CD8-positive, alpha-beta memory T cell (primary cell): ENCODE measurements around the gene ANKS6. TPM values are rescaled to one million over a fixed set of nuclear protein-coding genes. Genes with fewer than 3 reads are reported as not detected.
"Not testable (repeated sequence)": the region's sequence is repeated elsewhere in the genome, so short reads cannot be mapped to it uniquely, and the experiment has no call there.

ENCODE experiments used
- CTCF ChIA-PET: fragments of 350-600 bp; sonication (Branson Sonifier 250); formaldehyde crosslinking; loops from one replicate; lab custom pipeline; 2021; ENCODE audit warnings: antibody characterized with exemption; lab: Charles Lee
- POLR2A ChIA-PET: fragments of 350-600 bp; sonication (Branson Sonifier 250); formaldehyde crosslinking; loops from one replicate; lab custom pipeline; 2021; ENCODE audit warnings: antibody characterized with exemption; lab: Charles Lee
- DNase-seq, 5 donors: peaks; one replicate each; pipeline versions ENCODE4 v3.0.0 to v3.0.0-alpha.2; 2020 to 2022; ENCODE audit warnings: mixed read lengths in 1 of 5
- H3K27ac ChIP-seq: one replicate; pipeline ENCODE4 v1.7.0; 2013; ENCODE audit warnings: low read depth, mild to moderate bottlenecking, low read length, moderate library complexity
- H3K27me3 ChIP-seq: 2 replicates; pipeline ENCODE4 v1.7.0; 2013; ENCODE audit warnings: low read length, mild to moderate bottlenecking; ENCODE audit not compliant: insufficient read depth, poor library complexity, severe bottlenecking
- H3K36me3 ChIP-seq: 2 replicates; pipeline ENCODE4 v1.7.0; 2013; ENCODE audit warnings: mild to moderate bottlenecking, low read length, moderate library complexity; ENCODE audit not compliant: insufficient read depth
- H3K4me1 ChIP-seq: 2 replicates; pipeline ENCODE4 v1.7.0; 2013; ENCODE audit warnings: mild to moderate bottlenecking, low read length, moderate library complexity; ENCODE audit not compliant: insufficient read depth
- H3K4me3 ChIP-seq: 2 replicates; pipeline ENCODE4 v1.7.0; 2013; ENCODE audit warnings: mild to moderate bottlenecking, low read length
- H3K9me3 ChIP-seq: 2 replicates; pipeline ENCODE4 v1.7.0; 2013; ENCODE audit warnings: mild to moderate bottlenecking, low read length
- H3K27ac Mint-ChIP-seq, 8 donors: one replicate each; pipeline ENCODE4 v1.8.0; 2020 to 2021; ENCODE audit warnings: mixed read lengths in 8 of 8, mild to moderate bottlenecking in 6 of 8, inconsistent platforms in 3 of 8, moderate library complexity in 3 of 8
- H3K27me3 Mint-ChIP-seq, 2 donors: one replicate each; pipeline ENCODE4 v1.8.0; 2020 to 2021; ENCODE audit warnings: mixed read lengths in 2 of 2, mild to moderate bottlenecking in 1 of 2, moderate library complexity in 1 of 2
- H3K36me3 Mint-ChIP-seq, 3 donors: one replicate each; pipeline ENCODE4 v1.8.0; 2020 to 2021; ENCODE audit warnings: mixed read lengths in 3 of 3, inconsistent platforms in 1 of 3, mild to moderate bottlenecking in 1 of 3
- H3K4me1 Mint-ChIP-seq, 3 donors: one replicate each; pipeline ENCODE4 v1.8.0; 2020 to 2021; ENCODE audit warnings: mixed read lengths in 3 of 3, inconsistent platforms in 1 of 3, mild to moderate bottlenecking in 1 of 3
- H3K4me3 Mint-ChIP-seq, 7 donors: one replicate each; pipeline ENCODE4 v1.8.0; 2020 to 2021; ENCODE audit warnings: mixed read lengths in 7 of 7, mild to moderate bottlenecking in 6 of 7, moderate library complexity in 4 of 7, inconsistent platforms in 2 of 7
- H3K9me3 Mint-ChIP-seq, 5 donors: one replicate each; pipeline ENCODE4 v1.8.0; 2020 to 2022; ENCODE audit warnings: mixed read lengths in 5 of 5, mild to moderate bottlenecking in 3 of 5, moderate library complexity in 2 of 5, inconsistent platforms in 1 of 5
- polyA plus RNA-seq: library from polyadenylated mRNA; unstranded; fragments of 300-500 nt; fragmentation: Illumina TruSeq; gene quantifications from one replicate; pipeline ENCODE4 v1.2.3, GENCODE V29; 2021
- total RNA-seq, 2 experiments: library from RNA; stranded (reverse); gene quantifications; one replicate each; pipeline ENCODE4 v1.2.3, GENCODE V29; 2021

ANKS6 gene
- total and polyA plus RNA-seq, 3 experiments from 2014 or later = 9.0 to 17.5 (median 16.8) TPM

DNA sequence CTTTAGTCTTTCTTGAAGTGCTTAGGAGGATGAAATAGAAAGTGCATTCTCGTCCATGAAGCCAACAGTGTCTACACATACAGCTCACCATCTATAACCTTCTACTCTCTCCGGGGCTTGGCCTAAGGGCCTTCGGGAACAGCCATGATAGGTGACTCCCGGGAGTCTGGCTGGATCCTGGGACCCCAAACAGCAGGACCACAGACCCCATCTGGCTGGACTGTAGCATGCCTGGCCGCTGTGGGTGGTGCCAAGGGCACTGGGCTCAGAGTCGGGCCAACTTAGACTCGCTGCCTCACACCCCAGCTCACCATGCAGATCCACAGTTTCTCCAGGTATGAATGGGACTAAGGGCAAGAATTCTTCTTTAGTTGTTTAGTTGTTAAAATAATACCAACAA is 104.0 kb downstream of the ANKS6 start:
- Mint-ChIP-seq H3K27ac (no peak overlapping the region), H3K36me3 (no peaks in the 10 kb centered on the region), H3K27me3 (peaks cover 3 to 26% of the 10 kb centered on the region in 2 donors), H3K4me3 (no peak overlapping the region), H3K4me1 (no peaks in the 10 kb centered on the region), H3K9me3 (peaks cover 0 to 2% (median 0%) of the 10 kb centered on the region in 5 donors)
- ChIA-PET POLR2A (no interaction called here), CTCF (no interaction called here)
- Histone ChIP-seq H3K27ac (no peak overlapping the region), H3K27me3 (no peaks in the 10 kb centered on the region), H3K4me1 (no peaks in the 10 kb centered on the region), H3K9me3 (no peaks in the 10 kb centered on the region), H3K36me3 (no peaks in the 10 kb centered on the region), H3K4me3 (no peak overlapping the region)
- no peak for DNase-seq

DNA sequence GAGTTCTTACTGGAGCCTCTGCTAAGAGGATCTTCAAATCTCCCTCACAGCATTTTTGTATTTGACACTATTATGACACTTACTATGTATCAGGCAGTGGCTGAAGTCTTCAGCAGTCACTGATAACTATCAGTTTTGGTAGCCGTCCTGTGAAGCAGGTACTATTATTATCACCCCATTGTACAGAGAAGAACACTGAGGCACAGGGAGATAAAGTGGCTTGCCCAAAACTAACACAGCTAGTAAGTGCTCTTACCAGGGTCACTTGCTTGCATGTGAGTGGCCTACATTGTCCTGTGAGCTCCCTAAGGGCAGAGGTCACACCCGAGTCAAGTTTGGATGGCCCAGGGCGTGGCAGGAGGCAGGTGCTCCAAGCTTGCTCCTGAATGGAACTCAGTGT is 104.5 kb downstream of the ANKS6 start:
- no peaks in the 10 kb centered on the region for H3K36me3 Mint-ChIP-seq
- ChIA-PET POLR2A (no interaction called here), CTCF (no interaction called here)
- no peak overlapping the region for H3K27ac Mint-ChIP-seq
- H3K4me1 Mint-ChIP-seq = no peaks in the 10 kb centered on the region
- H3K4me1 ChIP-seq = no peaks in the 10 kb centered on the region
- H3K9me3 ChIP-seq = no peaks in the 10 kb centered on the region
- H3K27me3 Mint-ChIP-seq = peaks cover 3 to 26% of the 10 kb centered on the region in 2 donors
- no peak overlapping the region for H3K4me3 ChIP-seq
- H3K9me3 Mint-ChIP-seq = peaks cover 0 to 2% (median 0%) of the 10 kb centered on the region in 5 donors
- H3K27me3 ChIP-seq = no peaks in the 10 kb centered on the region
- no peak overlapping the region for H3K27ac ChIP-seq
- H3K36me3 ChIP-seq = no peaks in the 10 kb centered on the region
- no peak overlapping the region for H3K4me3 Mint-ChIP-seq
- no peak for DNase-seq

GRCh38 chr9:98690686-98691085 is 105.7 kb downstream of the ANKS6 start:
- Mint-ChIP-seq H3K27ac (no peak overlapping the region), H3K4me1 (no peaks in the 10 kb centered on the region), H3K4me3 (no peak overlapping the region), H3K27me3 (peaks cover 0 to 17% of the 10 kb centered on the region in 2 donors), H3K36me3 (no peaks in the 10 kb centered on the region), H3K9me3 (no peaks in the 10 kb centered on the region)
- Histone ChIP-seq H3K4me1 (no peaks in the 10 kb centered on the region), H3K4me3 (no peak overlapping the region), H3K27me3 (no peaks in the 10 kb centered on the region), H3K9me3 (no peaks in the 10 kb centered on the region), H3K27ac (no peak overlapping the region), H3K36me3 (no peaks in the 10 kb centered on the region)
- POLR2A ChIA-PET = no interaction called here
- no peak for DNase-seq
- CTCF ChIA-PET = no interaction called here

DNA sequence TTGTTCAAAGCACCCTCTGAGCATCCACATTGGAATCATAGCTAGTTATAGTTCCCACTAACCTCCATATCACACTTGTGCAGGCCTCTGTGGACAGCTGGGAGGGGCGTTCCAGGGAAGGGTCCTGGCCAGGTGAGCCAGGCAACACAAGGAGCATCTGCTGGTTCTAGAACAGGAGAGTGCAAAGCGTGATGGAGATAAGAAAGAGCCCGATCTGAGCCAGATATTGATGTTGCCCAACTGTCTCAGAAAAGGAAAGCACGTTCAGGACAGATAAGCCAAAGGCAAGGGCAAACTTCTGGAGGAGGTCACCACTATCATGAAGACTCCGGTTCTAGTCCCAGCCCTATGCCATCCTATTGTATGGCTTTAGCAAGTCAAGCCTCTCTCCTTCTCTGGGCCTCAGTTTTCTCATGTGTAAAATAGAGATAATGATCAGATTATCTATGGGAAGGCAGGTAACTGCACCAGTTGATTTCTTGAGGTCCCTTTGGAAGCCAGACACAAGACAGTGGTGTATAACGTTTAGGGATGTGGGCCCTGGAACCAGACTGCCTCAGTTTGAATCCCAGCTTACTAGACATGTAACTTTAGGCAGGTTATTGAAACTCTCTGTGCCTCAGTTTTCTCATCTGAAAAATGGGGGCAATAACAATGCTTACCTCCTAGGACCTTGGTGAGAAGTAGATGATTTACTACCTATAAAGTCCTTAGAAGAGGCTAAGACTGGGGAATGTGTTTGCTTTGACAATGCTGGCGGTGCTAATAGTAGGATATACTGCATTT is 107.5 kb downstream of the ANKS6 start:
- H3K27ac ChIP-seq = no peak overlapping the region
- no peaks in the 10 kb centered on the region for H3K9me3 ChIP-seq
- no peaks in the 10 kb centered on the region for H3K9me3 Mint-ChIP-seq
- CTCF ChIA-PET = no interaction called here
- no peak for DNase-seq
- no peak overlapping the region for H3K27ac Mint-ChIP-seq
- no peaks in the 10 kb centered on the region for H3K27me3 ChIP-seq
- H3K36me3 Mint-ChIP-seq = no peaks in the 10 kb centered on the region
- peaks cover 0 to 7% of the 10 kb centered on the region in 2 donors for H3K27me3 Mint-ChIP-seq
- POLR2A ChIA-PET = no interaction called here
- no peak overlapping the region for H3K4me3 ChIP-seq
- H3K36me3 ChIP-seq = no peaks in the 10 kb centered on the region
- H3K4me1 Mint-ChIP-seq = no peaks in the 10 kb centered on the region
- H3K4me3 Mint-ChIP-seq = no peak overlapping the region
- H3K4me1 ChIP-seq = no peaks in the 10 kb centered on the region

DNA sequence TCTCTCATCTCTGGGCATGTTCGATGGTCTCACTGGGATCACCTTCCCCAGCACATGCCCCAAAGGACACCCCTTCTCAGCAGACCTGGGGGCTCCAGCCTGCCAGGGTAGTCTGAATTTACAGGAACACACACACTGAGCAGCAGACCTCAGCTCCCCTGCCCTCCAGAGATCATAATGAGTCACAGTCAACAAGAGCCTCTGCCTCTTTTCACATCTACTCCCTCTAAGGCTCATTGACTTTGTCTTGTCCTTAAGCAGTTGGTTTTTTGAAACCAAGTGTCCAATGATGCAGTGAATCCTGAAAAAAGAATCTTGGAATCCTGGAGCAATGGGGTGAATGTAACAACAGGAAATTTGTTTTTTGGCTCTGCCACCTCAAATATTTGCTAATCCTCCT is 108.4 kb downstream of the ANKS6 start:
- H3K4me3 ChIP-seq = no peak overlapping the region
- H3K4me1 ChIP-seq = no peaks in the 10 kb centered on the region
- H3K9me3 ChIP-seq = no peaks in the 10 kb centered on the region
- no peak overlapping the region for H3K27ac ChIP-seq
- no peaks in the 10 kb centered on the region for H3K36me3 ChIP-seq
- no peak for DNase-seq
- no peaks in the 10 kb centered on the region for H3K4me1 Mint-ChIP-seq
- H3K27me3 ChIP-seq = no peaks in the 10 kb centered on the region
- H3K27ac Mint-ChIP-seq = peak overlapping the region in 1 of 8 donors; percentile 63
- H3K36me3 Mint-ChIP-seq = no peaks in the 10 kb centered on the region
- POLR2A ChIA-PET = no interaction called here
- CTCF ChIA-PET = no interaction called here
- H3K9me3 Mint-ChIP-seq = no peaks in the 10 kb centered on the region
- no peak overlapping the region for H3K4me3 Mint-ChIP-seq
- peaks cover 0 to 4% of the 10 kb centered on the region in 2 donors for H3K27me3 Mint-ChIP-seq

GRCh38 chr9:98686961-98687855 is 109.1 kb downstream of the ANKS6 start:
- Mint-ChIP-seq H3K36me3 (no peaks in the 10 kb centered on the region), H3K27ac (no peak overlapping the region), H3K27me3 (peaks cover 0 to 4% of the 10 kb centered on the region in 2 donors), H3K9me3 (no peaks in the 10 kb centered on the region), H3K4me1 (no peaks in the 10 kb centered on the region), H3K4me3 (no peak overlapping the region)
- no peaks in the 10 kb centered on the region for H3K9me3 ChIP-seq
- H3K4me3 ChIP-seq = no peak overlapping the region
- H3K36me3 ChIP-seq = no peaks in the 10 kb centered on the region
- POLR2A ChIA-PET = no interaction called here
- H3K4me1 ChIP-seq = no peaks in the 10 kb centered on the region
- CTCF ChIA-PET = no interaction called here
- H3K27me3 ChIP-seq = no peaks in the 10 kb centered on the region
- DNase-seq = no peak
- no peak overlapping the region for H3K27ac ChIP-seq

DNA sequence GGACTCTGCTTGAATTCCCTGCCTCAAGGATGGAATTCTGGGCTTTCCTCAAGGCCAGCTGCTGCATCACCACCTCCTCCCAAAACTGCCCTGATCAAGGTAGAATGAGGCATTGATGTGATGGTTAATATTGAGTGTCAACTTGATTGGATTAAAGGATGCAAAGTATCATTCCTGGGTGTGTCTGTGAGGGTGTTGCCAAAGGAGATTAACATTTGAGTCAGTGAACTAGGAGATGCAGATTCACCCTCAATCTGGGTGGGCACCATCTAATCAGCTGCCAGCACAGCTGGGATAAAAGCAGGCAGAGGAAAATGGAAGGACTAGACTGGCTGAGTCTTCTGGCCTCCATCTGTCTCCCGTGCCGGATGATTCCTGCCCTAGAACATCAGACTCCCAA is 111.5 kb downstream of the ANKS6 start:
- H3K4me1 Mint-ChIP-seq, H3K27ac Mint-ChIP-seq, H3K4me3 Mint-ChIP-seq, H3K4me1 ChIP-seq, H3K27me3 Mint-ChIP-seq, H3K27ac ChIP-seq, POLR2A ChIA-PET, H3K4me3 ChIP-seq, CTCF ChIA-PET, H3K9me3 Mint-ChIP-seq, H3K36me3 ChIP-seq, H3K27me3 ChIP-seq, DNase-seq, H3K36me3 Mint-ChIP-seq, H3K9me3 ChIP-seq: not testable (repeated sequence)
